Heart right ventricle (tissue), 16 donors: ENCODE results near the gene ITGA2. TPM values are rescaled to one million over a fixed set of nuclear protein-coding genes. Genes with fewer than 3 reads are reported as not detected.

ENCODE experiments used
- ATAC-seq, 8 donors: fragments of 200-7000 bp; cut with Tn5 transposase; one replicate each; pipeline ENCODE4 v1.9.1; 2020; ENCODE audit warnings: mild to moderate bottlenecking in 8 of 8, moderate library complexity in 8 of 8, moderate number of reproducible peaks in 1 of 8
- DNase-seq, 2 donors: peaks; one replicate each; pipeline ENCODE4 v3.0.0-alpha.2; 2020
- H3K27ac ChIP-seq, 10 donors: fragments of 200-600 bp; sonication (generic) in 2 of 10; one replicate each; pipeline versions ENCODE4 v1.5.0 to v1.8.0; 2020 to 2022; ENCODE audit warnings: mild to moderate bottlenecking in 3 of 10
- H3K27me3 ChIP-seq, 7 donors: fragments of 200-600 bp; one replicate each; pipeline ENCODE4 v1.8.0; 2021 to 2022; ENCODE audit warnings: mild to moderate bottlenecking in 2 of 7
- H3K36me3 ChIP-seq, 9 donors: fragments of 200-600 bp; sonication (generic) in 1 of 9; one replicate each; pipeline versions ENCODE4 v1.5.0 to v1.8.0; 2020 to 2022; ENCODE audit warnings: mild to moderate bottlenecking in 2 of 9
- H3K4me1 ChIP-seq, 9 donors: fragments of 200-600 bp; sonication (generic) in 1 of 9; one replicate each; pipeline versions ENCODE4 v1.5.0 to v1.8.0; 2020 to 2022; ENCODE audit warnings: mild to moderate bottlenecking in 4 of 9
- H3K4me3 ChIP-seq, 10 donors: fragments of 200-600 bp; sonication (generic) in 2 of 10; one replicate each; pipeline versions ENCODE4 v1.5.0 to v1.8.0; 2020 to 2022; ENCODE audit warnings: mild to moderate bottlenecking in 7 of 10, moderate library complexity in 2 of 10
- H3K9me3 ChIP-seq, 11 donors: fragments of 200-600 bp in 10 of 11; sonication (generic) in 2 of 11; one replicate each; pipeline versions ENCODE4 v1.5.0 to v1.8.0; 2013 to 2022; ENCODE audit warnings: mild to moderate bottlenecking in 2 of 11, control low read depth in 1 of 11, moderate library complexity in 1 of 11
- WGBS, 2 donors: extraction: QIAGEN DNeasy Blood & Tissue Kit; methylation state at CpG; one replicate each; pipeline ENCODE4 v1.1.7; 2013; ENCODE audit warnings: inconsistent platforms in 1 of 2; 5-methylcytosine and 5-hydroxymethylcytosine counted together
- intact Hi-C, 10 donors: fragments of 100-400 bp; cut with DNase I; formaldehyde crosslinking; loops; one replicate each; pipeline versions ENCODE4 v1.11.1 to v1.14.2; 2022
- polyA plus RNA-seq, 2 donors: library from polyadenylated mRNA; stranded (reverse); fragments of 200-250 nt; gene quantifications; one replicate each; pipeline ENCODE4 v1.2.3, GENCODE V29; 2013
- total RNA-seq, 10 donors: library from RNA; stranded (reverse); fragmentation: NEBNext Ultra II Directional in 3 of 10; extraction: Animal tissue kit (Norgen Biotek cat#: 25700) in 3 of 10; gene quantifications; one replicate each; pipeline versions ENCODE4 v1.2.1 to v1.2.4, GENCODE V29; 2021 to 2023
- TF ChIP-seq, protein P1 (sequence below), 9 donors: fragments of 200-600 bp; sonication (generic) in 2 of 9; IDR thresholded peaks; one replicate each; pipeline versions ENCODE4 v1.5.0 to v1.8.0; 2021 to 2022; ENCODE audit warnings: antibody characterized with exemption in 9 of 9, mild to moderate bottlenecking in 5 of 9, moderate library complexity in 1 of 9
- donor health status: Arrhythmogenic right ventricular cardiomyopathy.
- donor health status: ischemic (EF 13 %, LVEDD 7.1; RV severe dilation, severe dysfunction).
- donor health status: healthy with polysubstance abuse.
- donor health status: DM: no; HTN: yes; CAD: no.
- donor health status: DM: no; HTN: no; CAD: no.
- donor health status: ischemic (EF 25% LVEDD 6.9; RV normal size, moderate dysfunction).
- donor health status: ischemic (EF 25% LVEDD 5.7; RV mildly dilated, moderate dysfunction).
- donor health status: healthy.
- donor health status: DM: yes; HTN: yes; CAD: no.
- donor health status: Ischemic cardiomyopathy.
- donor health status: ischemic (EF 35%, LVEDD 5.7; RV mildly dilated, moderate dysfunction).
- donor health status: nonischemic (EF 11% LVEDD 7.7; RV severe dilation, severe dysfunction).
- donor health status: DM: yes; HTN: yes; CAD: no.
- donor health status: PGD.
- donor health status: ischemic (EF 29% LVEDD 5.4; RV normal size, mild dysfunction).
- donor health status: nonischemic (EF 23%, LVEDD 6.1; RV moderate dilation, normal function).

ITGA2 gene
- total and polyA plus RNA-seq, 12 donors: 0.22 to 9.4 (median 0.92) TPM

DNA sequence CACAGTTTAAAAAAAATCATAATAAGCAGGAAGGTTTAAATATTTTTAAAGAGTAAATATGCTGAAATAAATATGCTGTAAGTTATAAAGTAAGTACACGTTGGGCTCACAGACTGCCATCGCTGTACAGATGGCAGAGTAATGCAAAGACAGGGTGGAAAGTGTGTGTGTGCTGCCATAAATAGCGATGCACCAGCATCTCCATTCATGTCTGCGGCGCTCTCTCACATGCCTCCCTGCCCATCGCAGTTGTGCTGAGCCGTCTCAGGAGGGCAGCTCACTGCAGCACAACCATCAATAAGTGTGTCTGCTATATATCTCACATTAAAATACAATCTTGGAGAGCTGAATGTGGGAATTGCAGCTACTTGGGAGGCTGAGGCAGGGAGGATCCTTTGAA lies 106.1 kb downstream of the ITGA2 start:
- H3K27me3 ChIP-seq: no peaks in the 10 kb centered on the region
- ATAC-seq (peak in 3 of 8 donors; percentile 51 to 59 (median 53)), DNase-seq (no peak)
- H3K9me3 ChIP-seq: no peaks in the 10 kb centered on the region
- intact Hi-C loops: loop anchor here in 5 of 10 donors (2.0 to 10.0 kb wide), 5 partner anchors 143 to 430 kb away; partner anchors contain the start of genes ITGA1 (in 1 of the 5) and PELO (in 1 of the 5)
- 59 to 69% methylated on average over 7 of the region's 7 CpGs for WGBS, 2 donors
- no peak overlapping the region for H3K4me3 ChIP-seq
- H3K4me1 ChIP-seq: peaks cover 0 to 9% (median 0%) of the 10 kb centered on the region in 9 donors
- H3K27ac ChIP-seq: no peak overlapping the region
- TF ChIP-seq, protein P1, sequence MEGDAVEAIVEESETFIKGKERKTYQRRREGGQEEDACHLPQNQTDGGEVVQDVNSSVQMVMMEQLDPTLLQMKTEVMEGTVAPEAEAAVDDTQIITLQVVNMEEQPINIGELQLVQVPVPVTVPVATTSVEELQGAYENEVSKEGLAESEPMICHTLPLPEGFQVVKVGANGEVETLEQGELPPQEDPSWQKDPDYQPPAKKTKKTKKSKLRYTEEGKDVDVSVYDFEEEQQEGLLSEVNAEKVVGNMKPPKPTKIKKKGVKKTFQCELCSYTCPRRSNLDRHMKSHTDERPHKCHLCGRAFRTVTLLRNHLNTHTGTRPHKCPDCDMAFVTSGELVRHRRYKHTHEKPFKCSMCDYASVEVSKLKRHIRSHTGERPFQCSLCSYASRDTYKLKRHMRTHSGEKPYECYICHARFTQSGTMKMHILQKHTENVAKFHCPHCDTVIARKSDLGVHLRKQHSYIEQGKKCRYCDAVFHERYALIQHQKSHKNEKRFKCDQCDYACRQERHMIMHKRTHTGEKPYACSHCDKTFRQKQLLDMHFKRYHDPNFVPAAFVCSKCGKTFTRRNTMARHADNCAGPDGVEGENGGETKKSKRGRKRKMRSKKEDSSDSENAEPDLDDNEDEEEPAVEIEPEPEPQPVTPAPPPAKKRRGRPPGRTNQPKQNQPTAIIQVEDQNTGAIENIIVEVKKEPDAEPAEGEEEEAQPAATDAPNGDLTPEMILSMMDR (IDR thresholded peaks at IDR 0.05): no peak
- peaks cover 0 to 49% (median 25%) of the 10 kb centered on the region in 9 donors for H3K36me3 ChIP-seq

DNA sequence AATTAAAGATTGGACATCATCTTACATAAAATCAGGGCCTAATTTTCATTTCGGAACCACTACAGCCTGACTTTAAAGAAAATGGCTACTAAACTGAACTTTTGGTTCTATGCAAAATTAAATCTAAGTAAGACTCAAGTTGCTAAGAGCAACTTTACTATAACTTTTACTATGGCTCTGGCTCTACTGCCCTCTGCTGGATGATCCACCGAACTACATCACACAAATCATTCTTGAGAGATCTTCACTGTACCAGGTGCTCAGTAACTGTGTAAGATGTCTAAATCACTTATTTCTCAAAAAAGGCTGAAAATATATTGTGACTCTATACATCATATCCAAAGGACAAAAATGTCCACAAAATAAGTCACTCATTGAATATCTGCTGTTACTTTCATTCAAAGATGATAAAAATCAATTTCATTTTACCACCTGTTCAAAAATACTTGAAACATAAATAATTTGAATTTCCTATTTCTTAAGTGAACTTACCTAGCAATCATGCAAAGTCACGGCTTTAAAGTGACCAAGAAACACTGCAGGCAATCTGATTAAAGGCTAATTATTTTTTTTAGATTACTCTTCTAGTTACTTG lies 106.9 kb downstream of the ITGA2 start:
- ATAC-seq: peak; percentile 47 to 88 (median 65)

DNA sequence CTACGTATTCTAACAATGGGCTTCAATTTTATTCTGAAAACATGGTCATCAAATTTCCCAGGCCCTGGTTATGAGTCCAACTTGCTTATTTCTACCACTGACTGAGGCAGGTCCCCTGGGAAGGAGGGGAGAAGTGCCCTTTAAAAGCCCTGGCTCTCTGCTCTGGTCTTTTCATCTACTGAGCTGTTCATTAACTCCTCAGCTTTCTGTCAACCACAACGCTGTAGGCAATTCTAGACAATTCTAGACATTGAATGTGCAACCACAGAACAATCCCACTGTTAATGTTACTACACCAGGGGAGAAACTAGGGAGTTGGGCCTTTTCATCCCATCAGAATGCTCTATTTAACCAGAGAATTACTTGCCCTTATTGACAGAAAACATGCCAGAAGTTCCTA lies 110.4 kb downstream of the ITGA2 start:
- Histone ChIP-seq H3K36me3 (peaks cover 0 to 89% (median 47%) of the 10 kb centered on the region in 9 donors), H3K9me3 (no peaks in the 10 kb centered on the region), H3K27ac (no peak overlapping the region), H3K4me1 (no peaks in the 10 kb centered on the region), H3K4me3 (no peak overlapping the region), H3K27me3 (no peaks in the 10 kb centered on the region)
- DNase-seq: no peak
- ATAC-seq: no peak
- TF ChIP-seq, protein P1 (IDR thresholded peaks at IDR 0.05): no peak
- WGBS, 2 donors: 57 to 80% methylated on average over 2 of the region's 2 CpGs
- intact Hi-C loops: loop anchor here in 4 of 10 donors (5.0 to 10.0 kb wide), 4 partner anchors 147 to 435 kb away; partner anchors contain the start of genes ITGA1 (in 1 of the 4) and PELO (in 1 of the 4)

More for the DNA sequence above, 106.9 kb downstream of the ITGA2 start:
- 8 to 13% methylated on average over 3 of the region's 3 CpGs for WGBS, 2 donors
- DNase-seq: peak in 1 of 2 donors; percentile 69
- Histone ChIP-seq H3K4me1 (peaks cover 0 to 5% (median 0%) of the 10 kb centered on the region in 9 donors), H3K27ac (no peak overlapping the region), H3K9me3 (no peaks in the 10 kb centered on the region), H3K4me3 (no peak overlapping the region), H3K36me3 (peaks cover 0 to 57% (median 33%) of the 10 kb centered on the region in 9 donors), H3K27me3 (no peaks in the 10 kb centered on the region)
- TF ChIP-seq, protein P1 (IDR thresholded peaks at IDR 0.05): peak; percentile 78 to 95 (median 87)
- intact Hi-C loops: loop anchor here in 9 of 10 donors (1.0 to 10.0 kb wide), 8 partner anchors 144 to 431 kb away; partner anchors contain the start of genes ITGA1 (in 1 of the 9) and PELO (in 1 of the 9)

DNA sequence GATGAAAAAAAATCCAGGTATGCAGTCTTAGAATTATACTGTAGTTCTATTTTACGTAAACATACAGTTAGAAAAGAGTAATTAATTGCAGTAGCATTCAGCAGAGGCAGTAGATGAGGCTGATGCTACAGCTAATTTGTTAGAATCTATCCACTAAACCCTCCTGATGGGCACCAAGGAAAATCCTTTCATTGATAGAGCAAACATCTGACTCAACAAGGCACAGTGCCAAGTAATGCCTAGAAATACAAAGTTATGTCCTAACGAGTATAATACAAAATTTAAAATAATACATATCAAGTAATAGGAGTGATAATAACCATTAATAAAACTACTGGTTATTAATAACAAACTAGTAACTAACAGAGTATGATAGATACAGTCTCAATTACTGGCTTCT lies 111.5 kb downstream of the ITGA2 start:
- DNase-seq: no peak
- H3K9me3 ChIP-seq: no peaks in the 10 kb centered on the region
- intact Hi-C loops: loop anchor here in 1 of 10 donors (10.0 kb wide), 1 partner anchor 296 kb away; no protein-coding TSS in a partner anchor
- no peak for ATAC-seq
- H3K4me1 ChIP-seq: no peaks in the 10 kb centered on the region
- peaks cover 0 to 95% (median 47%) of the 10 kb centered on the region in 9 donors for H3K36me3 ChIP-seq
- H3K27me3 ChIP-seq: no peaks in the 10 kb centered on the region
- H3K4me3 ChIP-seq: no peak overlapping the region
- H3K27ac ChIP-seq: no peak overlapping the region
- TF ChIP-seq, protein P1 (IDR thresholded peaks at IDR 0.05): no peak
- 73 to 77% methylated on average over 2 of the region's 2 CpGs for WGBS, 2 donors
